ENCODE results near the gene LIPI. TPM values are rescaled to one million over a fixed set of nuclear protein-coding genes. Genes with fewer than 3 reads are reported as not detected.

Gene LIPI
- under 1 TPM in 1 of 2 donors, not detected in 1; 0.40 TPM for total RNA-seq

DNA sequence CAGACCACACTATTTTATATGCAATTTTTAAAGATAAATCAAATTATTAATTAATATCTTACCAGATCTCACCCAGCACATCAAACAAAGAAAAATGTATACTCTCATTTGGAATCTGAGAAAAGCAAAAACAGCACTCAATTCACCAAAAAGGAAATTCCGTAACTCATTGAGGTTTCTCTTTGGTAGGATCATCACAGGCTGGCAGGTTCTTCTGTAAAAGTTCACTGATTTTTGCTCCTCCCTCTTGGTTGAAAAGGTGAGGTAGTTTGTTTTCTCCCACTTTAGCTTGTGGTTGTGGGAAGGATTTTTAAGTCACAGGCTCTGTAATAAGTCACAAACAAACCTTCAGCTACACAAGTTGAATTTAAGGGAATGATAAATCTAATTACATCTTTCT, at the start of gene LIPI:
Gene LIPI (minus strand): TSS at position 218 of the 400 bp plus-strand sequence. CDS start 110 bp downstream, at position 108.
- TF ChIP-seq POLR2AphosphoS5 (IDR thresholded peaks at IDR 0.05) (no peak), POLR2A (IDR thresholded peaks at IDR 0.05) (no peak)
- TF ChIP-seq, protein P1, sequence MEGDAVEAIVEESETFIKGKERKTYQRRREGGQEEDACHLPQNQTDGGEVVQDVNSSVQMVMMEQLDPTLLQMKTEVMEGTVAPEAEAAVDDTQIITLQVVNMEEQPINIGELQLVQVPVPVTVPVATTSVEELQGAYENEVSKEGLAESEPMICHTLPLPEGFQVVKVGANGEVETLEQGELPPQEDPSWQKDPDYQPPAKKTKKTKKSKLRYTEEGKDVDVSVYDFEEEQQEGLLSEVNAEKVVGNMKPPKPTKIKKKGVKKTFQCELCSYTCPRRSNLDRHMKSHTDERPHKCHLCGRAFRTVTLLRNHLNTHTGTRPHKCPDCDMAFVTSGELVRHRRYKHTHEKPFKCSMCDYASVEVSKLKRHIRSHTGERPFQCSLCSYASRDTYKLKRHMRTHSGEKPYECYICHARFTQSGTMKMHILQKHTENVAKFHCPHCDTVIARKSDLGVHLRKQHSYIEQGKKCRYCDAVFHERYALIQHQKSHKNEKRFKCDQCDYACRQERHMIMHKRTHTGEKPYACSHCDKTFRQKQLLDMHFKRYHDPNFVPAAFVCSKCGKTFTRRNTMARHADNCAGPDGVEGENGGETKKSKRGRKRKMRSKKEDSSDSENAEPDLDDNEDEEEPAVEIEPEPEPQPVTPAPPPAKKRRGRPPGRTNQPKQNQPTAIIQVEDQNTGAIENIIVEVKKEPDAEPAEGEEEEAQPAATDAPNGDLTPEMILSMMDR (IDR thresholded peaks at IDR 0.05): no peak
- Histone ChIP-seq H3K27ac (no peak within 1 kb of the TSS), H3K4me3 (no peak within 1 kb of the TSS), H3K27me3 (replicated peaks; ENCODE audit: insufficient read depth) (no peaks in the 10 kb centered on the region), H3K9me3 (no peaks in the 10 kb centered on the region), H3K36me3 (no peaks in the 10 kb centered on the region), H3K4me1 (replicated peaks) (no peaks in the 10 kb centered on the region)
- 31% methylated on average over 1 of the region's 1 CpG for WGBS
- DNase-seq (ENCODE audit: low spot score): no peak
- intact Hi-C loops (cut with DNase I): no loop called here

DNA sequence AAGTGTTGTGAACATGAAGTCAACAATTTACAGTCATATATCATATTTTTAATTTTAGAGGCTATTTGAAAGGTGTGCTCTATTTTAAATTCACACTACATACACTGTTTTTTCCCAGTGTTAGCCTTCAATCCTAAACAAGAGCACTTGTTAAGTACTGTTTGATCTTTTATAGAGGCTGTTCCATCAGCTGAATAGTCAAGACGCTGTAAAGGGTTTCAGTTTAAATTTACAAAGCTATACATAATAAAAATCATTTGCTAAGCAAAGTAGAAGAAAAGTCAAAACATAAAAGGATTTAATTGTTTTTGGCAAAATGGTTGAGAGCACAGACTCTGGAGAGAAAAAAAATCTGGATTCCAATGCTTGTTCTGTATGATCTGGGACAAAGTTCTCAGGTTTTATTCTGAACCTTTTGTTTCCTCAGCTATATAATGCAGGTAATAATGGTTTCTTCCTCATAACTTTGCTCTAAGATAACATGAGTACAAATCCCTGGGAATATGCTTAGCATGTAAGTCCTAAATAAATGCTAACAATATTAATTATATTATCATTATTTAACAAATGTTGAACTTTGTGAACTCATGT, 49.5 kb upstream of the LIPI start:
- H3K4me1 ChIP-seq (replicated peaks): no peaks in the 10 kb centered on the region
- no peaks in the 10 kb centered on the region for H3K27me3 ChIP-seq (replicated peaks; ENCODE audit: insufficient read depth)
- intact Hi-C loops (cut with DNase I): no loop called here
- WGBS: 5% methylated on average over 1 of the region's 1 CpG
- no peaks in the 10 kb centered on the region for H3K9me3 ChIP-seq
- H3K27ac ChIP-seq: no peak overlapping the region
- no peaks in the 10 kb centered on the region for H3K36me3 ChIP-seq
- H3K4me3 ChIP-seq: no peak overlapping the region
- DNase-seq (ENCODE audit: low spot score): no peak
- TF ChIP-seq, protein P1 (IDR thresholded peaks at IDR 0.05): no peak
- TF ChIP-seq POLR2A (IDR thresholded peaks at IDR 0.05) (no peak), POLR2AphosphoS5 (IDR thresholded peaks at IDR 0.05) (no peak)

DNA sequence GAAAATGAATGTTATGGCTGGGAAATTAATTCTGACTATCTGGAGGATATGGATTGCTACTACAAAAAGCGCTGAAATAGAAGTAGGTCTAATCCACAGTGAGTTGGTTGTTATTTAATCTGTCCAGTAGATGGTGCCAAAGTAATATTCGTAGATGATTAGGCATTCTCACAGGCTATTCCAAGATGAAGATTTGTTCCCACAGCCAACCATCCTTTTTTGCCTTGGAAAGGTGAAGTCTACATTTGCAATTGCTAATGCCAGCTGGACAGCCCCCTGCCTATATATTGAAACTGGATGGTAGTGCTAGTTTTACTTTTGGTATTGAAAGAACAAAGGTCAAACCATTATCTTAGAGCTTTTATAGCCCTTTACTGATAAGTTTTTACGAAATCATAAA, 49.0 kb upstream of the LIPI start:
- no peaks in the 10 kb centered on the region for H3K4me1 ChIP-seq (replicated peaks)
- intact Hi-C loops (cut with DNase I): loop anchor here (5.0 to 10.0 kb wide), 2 partner anchors 1225 to 1333 kb away; no protein-coding TSS in a partner anchor
- no peaks in the 10 kb centered on the region for H3K27me3 ChIP-seq (replicated peaks; ENCODE audit: insufficient read depth)
- no peak overlapping the region for H3K4me3 ChIP-seq
- no peaks in the 10 kb centered on the region for H3K36me3 ChIP-seq
- no peak for DNase-seq (ENCODE audit: low spot score)
- 24% methylated on average over 3 of the region's 3 CpGs for WGBS
- no peak overlapping the region for H3K27ac ChIP-seq
- TF ChIP-seq, protein P1 (IDR thresholded peaks at IDR 0.05): peak in 3 of 4 experiments; percentile 37 to 63 (median 48)
- TF ChIP-seq POLR2A (IDR thresholded peaks at IDR 0.05): no peak
- no peaks in the 10 kb centered on the region for H3K9me3 ChIP-seq

DNA sequence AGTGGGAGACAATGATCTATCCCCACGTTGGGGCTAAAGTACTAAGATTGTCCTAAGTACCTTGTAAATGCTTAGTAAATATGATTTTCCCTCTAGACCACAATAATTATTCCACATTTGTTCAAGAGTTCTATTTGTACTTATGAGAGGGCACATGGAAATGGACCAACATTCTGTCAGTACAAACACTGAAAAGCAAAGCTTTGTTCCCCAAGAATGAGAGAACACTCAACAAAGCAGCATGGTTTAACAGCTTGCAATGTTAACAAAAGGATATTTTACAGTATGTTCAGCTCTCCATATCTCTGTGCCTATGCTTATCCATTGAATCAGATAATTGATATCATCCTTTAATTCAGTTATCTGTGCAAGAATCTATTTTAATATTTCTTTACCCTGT, 40.6 kb upstream of the LIPI start:
- Histone ChIP-seq H3K9me3 (no peaks in the 10 kb centered on the region), H3K27ac (no peak overlapping the region), H3K36me3 (no peaks in the 10 kb centered on the region), H3K4me1 (replicated peaks) (no peaks in the 10 kb centered on the region), H3K4me3 (no peak overlapping the region), H3K27me3 (replicated peaks; ENCODE audit: insufficient read depth) (no peaks in the 10 kb centered on the region)
- WGBS: 6% methylated on average over 1 of the region's 1 CpG
- no peak for DNase-seq (ENCODE audit: low spot score)
- TF ChIP-seq, protein P1 (IDR thresholded peaks at IDR 0.05): no peak
- no peak for TF ChIP-seq POLR2AphosphoS5 (IDR thresholded peaks at IDR 0.05)
- no peak for TF ChIP-seq POLR2A (IDR thresholded peaks at IDR 0.05)
- intact Hi-C loops (cut with DNase I): loop anchor here (10.0 kb wide), 1 partner anchor 1233 kb away; no protein-coding TSS in a partner anchor

DNA sequence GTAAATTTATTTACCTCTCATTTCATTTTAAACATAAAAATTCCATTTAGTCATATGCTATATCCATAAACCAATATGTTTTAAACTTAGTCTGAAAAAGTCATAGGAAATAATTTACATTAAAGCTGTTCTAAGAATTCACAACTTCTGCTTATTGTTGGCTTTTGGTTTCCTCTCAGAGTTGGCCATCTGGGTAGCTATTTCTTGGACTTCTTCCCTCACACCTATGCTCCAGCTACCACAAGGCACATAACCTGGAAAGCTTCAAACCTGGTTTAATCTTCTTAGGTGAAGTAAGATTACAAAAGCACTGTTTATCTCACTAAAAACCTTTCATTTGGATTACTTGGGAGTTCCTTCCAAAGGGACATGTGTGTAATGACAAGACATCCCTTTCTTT, 35.0 kb upstream of the LIPI start:
- Histone ChIP-seq H3K36me3 (no peaks in the 10 kb centered on the region), H3K27me3 (replicated peaks; ENCODE audit: insufficient read depth) (no peaks in the 10 kb centered on the region), H3K9me3 (no peaks in the 10 kb centered on the region), H3K4me1 (replicated peaks) (no peaks in the 10 kb centered on the region), H3K4me3 (no peak overlapping the region), H3K27ac (no peak overlapping the region)
- TF ChIP-seq POLR2AphosphoS5 (IDR thresholded peaks at IDR 0.05) (no peak), POLR2A (IDR thresholded peaks at IDR 0.05) (no peak)
- TF ChIP-seq, protein P1 (IDR thresholded peaks at IDR 0.05): no peak
- intact Hi-C loops (cut with DNase I): no loop called here
- DNase-seq (ENCODE audit: low spot score): no peak
